Naive thymus-derived CD4-positive, alpha-beta T cell (primary cell): ENCODE results near the gene GNAT2. TPM values are rescaled to one million over a fixed set of nuclear protein-coding genes. Genes with fewer than 3 reads are reported as not detected.

Source experiments
- ATAC-seq: fragments of 150-1000 bp; cut with Tn5 transposase; 2 replicates; pipeline ENCODE4 v1.10.0; 2021; ENCODE audit warnings: mild to moderate bottlenecking, moderate library complexity
- CTCF ChIA-PET: fragments of 350-600 bp; sonication (Branson Sonifier 250); formaldehyde crosslinking; loops from one replicate; lab custom pipeline; 2021; ENCODE audit warnings: antibody characterized with exemption; lab: Charles Lee
- POLR2A ChIA-PET: fragments of 350-600 bp; sonication (Branson Sonifier 250); formaldehyde crosslinking; loops from one replicate; lab custom pipeline; 2021; ENCODE audit warnings: antibody characterized with exemption, inconsistent platforms; lab: Charles Lee
- DNase-seq, 9 donors: peaks; one replicate each; pipeline versions ENCODE4 v3.0.0 to v3.0.0-alpha.2; 2020 to 2022; ENCODE audit warnings: mixed read lengths in 1 of 9
- H3K27ac ChIP-seq: one replicate; pipeline ENCODE4 v1.7.0; 2013; ENCODE audit warnings: mild to moderate bottlenecking, low read depth, low read length, moderate library complexity
- H3K27me3 ChIP-seq, 2 donors: one replicate each; pipeline ENCODE4 v1.7.0; 2013; ENCODE audit warnings: low read length in 2 of 2, mild to moderate bottlenecking in 2 of 2, moderate library complexity in 2 of 2; ENCODE audit not compliant: control insufficient read depth in 2 of 2, insufficient read depth in 2 of 2
- H3K36me3 ChIP-seq, 3 experiments: 1 replicate in 2 of 3; 2 replicates in 1 of 3; pipeline ENCODE4 v1.7.0; 2013; ENCODE audit warnings: low read length in 3 of 3, mild to moderate bottlenecking in 3 of 3, moderate library complexity in 1 of 3; ENCODE audit not compliant: insufficient read depth in 3 of 3, control insufficient read depth in 2 of 3
- H3K4me1 ChIP-seq, 2 donors: one replicate each; pipeline ENCODE4 v1.7.0; 2013; ENCODE audit warnings: low read length in 2 of 2, mild to moderate bottlenecking in 2 of 2, moderate library complexity in 1 of 2; ENCODE audit not compliant: control insufficient read depth in 2 of 2, insufficient read depth in 2 of 2
- H3K4me3 ChIP-seq: 2 replicates; pipeline ENCODE4 v1.7.0; 2013; ENCODE audit warnings: mild to moderate bottlenecking, low read length
- H3K9me3 ChIP-seq, 3 experiments: 1 replicate in 2 of 3; 2 replicates in 1 of 3; pipeline ENCODE4 v1.7.0; 2013; ENCODE audit warnings: low read length in 3 of 3; ENCODE audit not compliant: control insufficient read depth in 2 of 3
- H3K27ac Mint-ChIP-seq, 9 donors: one replicate each; pipeline ENCODE4 v1.8.0; 2020 to 2022; ENCODE audit warnings: mixed read lengths in 9 of 9, mild to moderate bottlenecking in 8 of 9, moderate library complexity in 5 of 9, inconsistent platforms in 2 of 9
- H3K27me3 Mint-ChIP-seq, 5 donors: one replicate each; pipeline ENCODE4 v1.8.0; 2021 to 2022; ENCODE audit warnings: mixed read lengths in 5 of 5, mild to moderate bottlenecking in 1 of 5
- H3K36me3 Mint-ChIP-seq, 5 donors: one replicate each; pipeline ENCODE4 v1.8.0; 2020 to 2022; ENCODE audit warnings: mixed read lengths in 5 of 5, mild to moderate bottlenecking in 3 of 5, inconsistent platforms in 1 of 5
- H3K4me1 Mint-ChIP-seq, 7 donors: one replicate each; pipeline ENCODE4 v1.8.0; 2020 to 2022; ENCODE audit warnings: mixed read lengths in 7 of 7, mild to moderate bottlenecking in 3 of 7, inconsistent platforms in 1 of 7
- H3K4me3 Mint-ChIP-seq, 10 donors: one replicate each; pipeline ENCODE4 v1.8.0; 2020 to 2022; ENCODE audit warnings: mild to moderate bottlenecking in 10 of 10, mixed read lengths in 10 of 10, moderate library complexity in 6 of 10, inconsistent platforms in 2 of 10
- H3K9me3 Mint-ChIP-seq, 11 donors: one replicate each; pipeline ENCODE4 v1.8.0; 2020 to 2022; ENCODE audit warnings: mixed read lengths in 11 of 11, mild to moderate bottlenecking in 4 of 11, inconsistent platforms in 1 of 11, moderate library complexity in 1 of 11
- intact Hi-C, 2 donors: fragments of 100-400 bp; cut with micrococcal nuclease; formaldehyde crosslinking; loops; one replicate each; pipeline ENCODE4 v1.15.1; 2023
- polyA plus RNA-seq, 2 donors: library from polyadenylated mRNA; unstranded; fragments of 300-500 nt; fragmentation: Illumina TruSeq; gene quantifications; one replicate each; pipeline ENCODE4 v1.2.3, GENCODE V29; 2021
- total RNA-seq, 6 experiments: library from RNA in 5 of 6; stranded (reverse) in 5 of 6; gene quantifications; 1 replicate in 5 of 6; 2 replicates in 1 of 6; pipeline ENCODE4 v1.2.3 and lab custom pipeline; 2021 to 2026

GNAT2 gene
- total and polyA plus RNA-seq, 7 experiments from 2014 or later = 0.39 TPM; not detected in 6

DNA sequence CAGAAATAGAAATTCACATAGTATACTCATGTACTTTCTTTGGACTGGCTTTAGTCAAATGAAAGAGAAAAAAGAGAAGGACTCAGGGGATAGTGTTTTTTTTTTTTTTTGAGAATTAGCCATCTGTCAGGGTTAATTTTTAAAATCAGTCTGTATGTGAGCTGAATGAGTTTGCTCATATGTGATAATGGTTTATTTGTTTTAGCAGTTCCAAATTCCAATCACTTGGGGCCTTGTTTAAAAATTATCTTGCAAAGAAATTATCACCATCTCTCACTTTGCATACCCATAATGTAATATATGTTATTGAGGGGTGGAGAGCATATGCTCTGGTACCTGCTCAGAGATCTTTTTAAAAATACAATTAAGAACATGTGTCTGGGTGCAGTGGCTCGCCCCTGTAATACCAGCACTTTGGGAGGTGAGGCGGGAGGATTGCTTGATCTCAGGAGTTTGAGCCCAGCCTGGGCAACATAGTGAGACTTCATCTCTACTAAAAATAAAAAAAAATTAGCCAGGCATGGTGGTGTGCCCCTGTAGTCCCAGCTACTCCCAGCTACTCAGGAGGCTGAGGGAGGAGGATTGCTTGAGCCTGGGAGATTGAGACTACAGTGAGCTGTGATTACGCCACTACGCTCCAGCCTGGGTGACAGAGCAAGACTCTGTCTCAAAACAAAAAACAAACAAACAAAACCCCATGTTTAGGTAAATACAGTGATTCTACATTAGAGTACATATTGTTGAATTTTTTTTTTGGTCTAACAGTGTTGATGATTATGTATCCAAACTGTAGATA is 51.3 kb downstream of the GNAT2 start:
- Mint-ChIP-seq H3K4me1 (peaks cover 30 to 50% (median 36%) of the 10 kb centered on the region in 7 donors), H3K27ac (peak overlapping the region in 7 of 9 donors; percentile 3 to 46 (median 23)), H3K36me3 (peaks cover 0 to 9% (median 0%) of the 10 kb centered on the region in 5 donors), H3K27me3 (no peaks in the 10 kb centered on the region), H3K4me3 (peak overlapping the region in 1 of 10 donors; percentile 3), H3K9me3 (no peaks in the 10 kb centered on the region)
- intact Hi-C loops = no loop called here
- peaks cover 7 to 13% of the 10 kb centered on the region in 2 donors for H3K4me1 ChIP-seq
- CTCF ChIA-PET = no interaction called here
- no peaks in the 10 kb centered on the region for H3K9me3 ChIP-seq
- POLR2A ChIA-PET = interaction anchor here (1.0 kb wide), 1 partner anchor 20 kb away, joined by 3 read pairs; the partner anchor contains the start of gene GNAI3
- DNase-seq (no peak), ATAC-seq (no peak)
- H3K36me3 ChIP-seq = no peaks in the 10 kb centered on the region
- H3K4me3 ChIP-seq = no peak overlapping the region
- H3K27ac ChIP-seq = no peak overlapping the region
- no peaks in the 10 kb centered on the region for H3K27me3 ChIP-seq

DNA sequence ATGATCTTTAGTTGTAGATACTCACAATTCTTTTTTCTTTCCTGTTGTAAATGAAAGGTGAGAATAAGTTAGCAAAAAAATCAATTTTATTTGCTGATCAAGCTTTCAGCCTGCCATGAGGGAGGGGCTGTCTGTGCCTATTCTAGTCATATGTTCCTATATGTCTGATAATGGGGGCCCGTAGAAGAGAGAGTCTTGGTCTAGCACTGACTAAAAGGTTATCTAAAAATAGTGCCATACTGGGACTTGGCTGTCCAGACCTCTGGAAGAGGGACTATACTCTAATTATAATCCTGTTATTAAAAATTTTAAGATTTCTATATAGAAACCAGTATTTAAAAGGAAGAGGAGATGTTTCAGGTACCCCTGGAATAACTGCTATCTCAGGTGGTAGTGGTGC is 52.4 kb downstream of the GNAT2 start:
- H3K9me3 Mint-ChIP-seq = no peaks in the 10 kb centered on the region
- peak overlapping the region in 3 of 9 donors; percentile 3 to 54 (median 46) for H3K27ac Mint-ChIP-seq
- intact Hi-C loops = no loop called here
- H3K36me3 ChIP-seq = no peaks in the 10 kb centered on the region
- H3K9me3 ChIP-seq = no peaks in the 10 kb centered on the region
- ATAC-seq (no peak), DNase-seq (no peak)
- peak overlapping the region in 1 of 10 donors; percentile 3 for H3K4me3 Mint-ChIP-seq
- H3K27ac ChIP-seq = no peak overlapping the region
- H3K4me1 ChIP-seq = peaks cover 7 to 13% of the 10 kb centered on the region in 2 donors
- no peaks in the 10 kb centered on the region for H3K27me3 Mint-ChIP-seq
- H3K4me1 Mint-ChIP-seq = peaks cover 28 to 53% (median 37%) of the 10 kb centered on the region in 7 donors
- peaks cover 0 to 5% (median 0%) of the 10 kb centered on the region in 5 donors for H3K36me3 Mint-ChIP-seq
- H3K4me3 ChIP-seq = no peak overlapping the region
- POLR2A ChIA-PET = no interaction called here
- H3K27me3 ChIP-seq = no peaks in the 10 kb centered on the region
- CTCF ChIA-PET = no interaction called here

DNA sequence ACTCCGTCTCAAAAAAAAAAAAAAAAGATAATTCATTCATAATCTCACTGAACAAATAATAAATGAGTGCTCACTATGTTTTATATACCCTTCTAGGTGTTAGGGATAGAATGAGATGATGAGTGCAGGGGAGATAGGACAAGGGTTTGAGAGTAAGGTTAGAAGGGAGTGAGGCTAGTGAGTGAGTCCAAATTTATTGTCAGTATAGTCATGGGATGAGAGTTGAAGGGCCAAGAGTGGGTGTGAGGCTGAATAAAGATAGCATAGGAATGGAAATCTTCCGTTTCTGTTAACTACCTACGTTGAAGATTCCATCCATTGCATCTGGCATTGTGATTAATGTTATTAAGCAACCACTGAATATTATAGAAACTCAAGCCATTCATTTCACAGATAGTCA is 54.2 kb downstream of the GNAT2 start:
- intact Hi-C loops = no loop called here
- H3K27me3 ChIP-seq = no peaks in the 10 kb centered on the region

DNA sequence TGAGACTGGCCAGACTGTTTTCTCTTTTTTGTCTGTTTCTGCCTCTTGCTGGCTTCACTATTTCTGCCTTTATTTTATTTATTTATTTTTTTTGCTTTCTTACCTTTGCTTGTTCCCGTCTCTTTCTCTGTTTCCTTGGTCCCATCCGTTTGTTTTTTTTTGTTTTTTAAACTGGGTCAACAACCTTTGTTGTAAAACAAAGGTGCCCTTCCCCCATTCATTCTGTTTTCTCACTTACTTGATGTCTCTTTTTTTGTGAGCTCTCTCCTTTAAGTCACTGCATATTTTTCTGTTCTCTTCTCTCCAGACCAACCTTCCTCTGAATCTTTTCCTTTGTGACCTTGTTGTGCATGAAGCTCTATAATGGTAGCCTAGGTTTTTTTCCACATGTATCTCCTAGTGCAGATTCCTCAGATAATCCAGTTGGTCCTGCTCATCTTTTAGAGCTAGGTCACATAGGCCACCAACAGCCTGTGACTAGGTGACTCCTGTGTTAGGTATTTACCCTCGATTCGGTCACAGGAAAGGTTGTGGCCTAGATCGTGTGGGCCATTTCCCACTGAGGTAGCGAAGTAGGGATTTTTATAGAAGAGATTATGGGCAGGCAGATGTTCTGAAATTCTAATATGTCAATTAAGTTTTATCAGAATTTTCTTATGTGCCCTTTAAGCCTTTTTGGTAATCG is 55.1 kb downstream of the GNAT2 start:
- H3K27me3 ChIP-seq = no peaks in the 10 kb centered on the region
- DNase-seq = no peak
- no peak overlapping the region for H3K4me3 ChIP-seq
- H3K9me3 Mint-ChIP-seq = peaks cover 0 to 2% (median 0%) of the 10 kb centered on the region in 11 donors
- peaks cover 12 to 13% of the 10 kb centered on the region in 2 donors for H3K4me1 ChIP-seq
- no peaks in the 10 kb centered on the region for H3K36me3 ChIP-seq
- no peaks in the 10 kb centered on the region for H3K27me3 Mint-ChIP-seq
- peaks cover 42 to 77% (median 64%) of the 10 kb centered on the region in 7 donors for H3K4me1 Mint-ChIP-seq
- no peaks in the 10 kb centered on the region for H3K9me3 ChIP-seq
- H3K4me3 Mint-ChIP-seq = peak overlapping the region in 4 of 10 donors; percentile 7 to 54 (median 27)
- no peak overlapping the region for H3K27ac ChIP-seq
- peaks cover 0 to 5% (median 0%) of the 10 kb centered on the region in 5 donors for H3K36me3 Mint-ChIP-seq
- no peak for ATAC-seq
- ChIA-PET POLR2A (interaction anchor here (1.1 to 1.7 kb wide), 3 partner anchors 9 to 46 kb away, joined by 3 to 6 read pairs (median 4); partner anchors contain the start of gene GNAI3), CTCF (interaction anchor here (1.0 kb wide), 1 partner anchor 75 kb away, joined by 4 read pairs; no protein-coding TSS in a partner anchor)
- H3K27ac Mint-ChIP-seq = peak overlapping the region in 6 of 9 donors; percentile 16 to 66 (median 52)
- intact Hi-C loops = loop anchor here in 1 of 2 donors (5.0 kb wide), 1 partner anchor 38 kb away; no protein-coding TSS in a partner anchor

More for the DNA sequence above, 54.2 kb downstream of the GNAT2 start:
- no peaks in the 10 kb centered on the region for H3K9me3 ChIP-seq
- H3K27ac Mint-ChIP-seq = no peak overlapping the region
- ATAC-seq (no peak), DNase-seq (no peak)
- H3K4me3 Mint-ChIP-seq = no peak overlapping the region
- ChIA-PET POLR2A (interaction anchor here (1.1 to 1.7 kb wide), 2 partner anchors 10 to 46 kb away, joined by 3 to 4 read pairs; no protein-coding TSS in a partner anchor), CTCF (interaction anchor here (1.0 kb wide), 1 partner anchor 75 kb away, joined by 4 read pairs; no protein-coding TSS in a partner anchor)
- H3K4me1 Mint-ChIP-seq = peaks cover 35 to 68% (median 55%) of the 10 kb centered on the region in 7 donors
- H3K4me3 ChIP-seq = no peak overlapping the region
- no peaks in the 10 kb centered on the region for H3K27me3 Mint-ChIP-seq
- H3K36me3 ChIP-seq = no peaks in the 10 kb centered on the region
- no peak overlapping the region for H3K27ac ChIP-seq
- peaks cover 0 to 5% (median 0%) of the 10 kb centered on the region in 5 donors for H3K36me3 Mint-ChIP-seq
- peaks cover 4 to 13% of the 10 kb centered on the region in 2 donors for H3K4me1 ChIP-seq
- H3K9me3 Mint-ChIP-seq = peaks cover 0 to 2% (median 0%) of the 10 kb centered on the region in 11 donors

DNA sequence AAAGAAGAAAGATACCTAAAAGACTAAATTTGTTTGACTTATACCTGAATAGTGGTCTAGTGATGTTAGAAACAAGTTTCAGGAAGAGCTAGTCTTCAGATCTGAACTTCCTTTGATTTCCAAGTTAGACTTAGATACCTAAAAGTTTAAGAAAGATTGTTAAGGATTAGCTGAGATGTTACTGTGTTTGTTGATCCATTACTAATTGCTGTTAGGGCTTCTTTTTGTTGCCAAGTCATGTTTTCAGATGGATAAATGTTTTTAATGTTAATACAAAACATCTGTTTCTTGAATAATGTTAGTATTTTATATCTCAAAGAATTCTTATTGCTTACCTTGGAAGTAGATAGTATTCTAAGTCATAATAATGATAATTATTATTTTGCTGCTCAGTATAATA is 59.4 kb downstream of the GNAT2 start:
- intact Hi-C loops = loop anchor here in 1 of 2 donors (5.0 kb wide), 1 partner anchor 42 kb away; no protein-coding TSS in a partner anchor
- H3K27ac ChIP-seq = no peak overlapping the region
- POLR2A ChIA-PET = interaction anchor here (2.6 kb wide), 1 partner anchor 11 kb away, joined by 22 read pairs; the partner anchor contains the start of gene GNAI3
- Mint-ChIP-seq H3K27me3 (no peaks in the 10 kb centered on the region), H3K36me3 (peaks cover 0 to 10% (median 6%) of the 10 kb centered on the region in 5 donors), H3K4me1 (peaks cover 49 to 98% (median 87%) of the 10 kb centered on the region in 7 donors), H3K9me3 (peaks cover 0 to 2% (median 0%) of the 10 kb centered on the region in 11 donors), H3K4me3 (peak overlapping the region in 5 of 10 donors; percentile 19 to 56 (median 40)), H3K27ac (peak overlapping the region in 3 of 9 donors; percentile 18 to 30 (median 27))
- CTCF ChIA-PET = interaction anchor here (0.7 to 1.5 kb wide), 2 partner anchors 31 to 81 kb away, joined by 3 to 4 read pairs; no protein-coding TSS in a partner anchor
- H3K4me3 ChIP-seq = no peak overlapping the region
- ATAC-seq (no peak), DNase-seq (no peak)
- H3K4me1 ChIP-seq = peaks cover 10 to 17% of the 10 kb centered on the region in 2 donors
- no peaks in the 10 kb centered on the region for H3K9me3 ChIP-seq
- H3K36me3 ChIP-seq = no peaks in the 10 kb centered on the region
- no peaks in the 10 kb centered on the region for H3K27me3 ChIP-seq

DNA sequence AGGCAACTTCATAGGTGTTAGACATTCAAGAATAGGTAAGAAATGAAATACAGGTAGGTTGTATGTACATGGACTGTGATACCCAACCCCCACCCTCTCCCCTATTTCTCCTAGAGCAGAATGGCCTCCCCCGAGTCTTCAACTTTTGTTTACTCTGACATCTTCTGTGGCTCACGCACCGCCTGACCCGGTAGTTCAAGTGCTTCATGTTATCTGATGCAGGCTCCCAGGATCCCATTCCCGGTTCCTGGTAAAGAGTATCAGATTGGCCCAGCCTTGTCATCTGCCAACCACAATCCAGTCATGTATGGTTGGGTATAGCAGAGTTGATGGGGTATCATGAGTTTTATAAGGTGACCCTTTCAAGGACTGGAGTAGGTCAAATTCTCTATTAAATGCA is 61.9 kb downstream of the GNAT2 start:
- Histone ChIP-seq H3K36me3 (no peaks in the 10 kb centered on the region), H3K27me3 (no peaks in the 10 kb centered on the region), H3K4me1 (peaks cover 0 to 20% of the 10 kb centered on the region in 2 donors), H3K9me3 (no peaks in the 10 kb centered on the region), H3K27ac (no peak overlapping the region), H3K4me3 (no peak overlapping the region)
- H3K36me3 Mint-ChIP-seq = peaks cover 0 to 7% (median 5%) of the 10 kb centered on the region in 5 donors
- CTCF ChIA-PET = no interaction called here
- H3K27me3 Mint-ChIP-seq = no peaks in the 10 kb centered on the region
- DNase-seq = no peak
- peak overlapping the region in 2 of 10 donors; percentile 23 to 25 for H3K4me3 Mint-ChIP-seq
- intact Hi-C loops = no loop called here
- ATAC-seq = no peak
- POLR2A ChIA-PET = no interaction called here
- no peak overlapping the region for H3K27ac Mint-ChIP-seq
- peaks cover 0 to 3% (median 0%) of the 10 kb centered on the region in 11 donors for H3K9me3 Mint-ChIP-seq
- peaks cover 54 to 97% (median 94%) of the 10 kb centered on the region in 7 donors for H3K4me1 Mint-ChIP-seq
